Endodermal cell (in vitro differentiated cells): ENCODE data around the gene DNAJB2. TPM values are rescaled to one million over a fixed set of nuclear protein-coding genes. Genes with fewer than 3 reads are reported as not detected.

ENCODE experiments used
- DNase-seq: peaks from one replicate; pipeline ENCODE4 v3.0.0-alpha.2; 2017
- H3K27ac ChIP-seq: 2 replicates; pipeline ENCODE4 v1.5.1; 2013; ENCODE audit warnings: mild to moderate bottlenecking, low read depth, low read length, moderate library complexity
- H3K27me3 ChIP-seq: 2 replicates; pipeline ENCODE4 v1.6.1; 2013; ENCODE audit warnings: mild to moderate bottlenecking, low read length, moderate library complexity; ENCODE audit not compliant: insufficient read depth, control insufficient read depth, poor library complexity, severe bottlenecking
- H3K36me3 ChIP-seq: 2 replicates; pipeline ENCODE4 v1.7.0; 2013; ENCODE audit warnings: mild to moderate bottlenecking, low read length, moderate library complexity; ENCODE audit not compliant: control insufficient read depth, insufficient read depth
- H3K4me1 ChIP-seq: one replicate; pipeline ENCODE4 v1.7.0; 2013; ENCODE audit warnings: low read length; ENCODE audit not compliant: control insufficient read depth, insufficient read depth
- H3K4me3 ChIP-seq: 2 replicates; pipeline ENCODE4 v1.5.1; 2013; ENCODE audit warnings: mild to moderate bottlenecking, low read length, moderate library complexity
- H3K9ac ChIP-seq: 2 replicates; pipeline ENCODE4 v1.6.1; 2013; ENCODE audit warnings: mild to moderate bottlenecking, low read length, moderate library complexity; ENCODE audit not compliant: poor library complexity, severe bottlenecking; ENCODE audit errors: extremely low read depth
- H3K9me3 ChIP-seq: 2 replicates; pipeline ENCODE4 v1.6.1; 2013; ENCODE audit warnings: mild to moderate bottlenecking, low read length, moderate library complexity; ENCODE audit not compliant: control insufficient read depth
- H3K27ac Mint-ChIP-seq: 2 replicates; pipeline ENCODE4 v1.8.0; 2020; ENCODE audit warnings: mixed read lengths
- H3K27me3 Mint-ChIP-seq: 2 replicates; pipeline ENCODE4 v1.8.0; 2021; ENCODE audit warnings: mild to moderate bottlenecking, mixed read lengths; ENCODE audit not compliant: insufficient read depth
- H3K36me3 Mint-ChIP-seq: 2 replicates; pipeline ENCODE4 v1.8.0; 2020; ENCODE audit warnings: low read depth, mixed read lengths
- H3K4me1 Mint-ChIP-seq: 2 replicates; pipeline ENCODE4 v1.8.0; 2020; ENCODE audit warnings: mixed read lengths
- H3K4me3 Mint-ChIP-seq: 2 replicates; pipeline ENCODE4 v1.8.0; 2020; ENCODE audit warnings: mild to moderate bottlenecking, moderate library complexity, mixed read lengths
- H3K9me3 Mint-ChIP-seq: 2 replicates; pipeline ENCODE4 v1.8.0; 2020; ENCODE audit warnings: mild to moderate bottlenecking, mixed read lengths
- WGBS, 2 experiments: methylation state at CpG; one replicate each; pipeline versions ENCODE4 v1.1.5 to v1.1.7; 2013; ENCODE audit warnings: missing lambda C conversion rate in 2 of 2, mixed read lengths in 1 of 2; ENCODE audit not compliant: insufficient coverage in 1 of 2, insufficient read length in 1 of 2; 5-methylcytosine and 5-hydroxymethylcytosine counted together
- total RNA-seq, 2 donors: library from RNA; stranded (reverse); fragmentation: NEBNext Ultra II Directional in 1 of 2; extraction: Animal tissue kit (Norgen Biotek cat#: 25700) in 1 of 2; gene quantifications; 2 replicates in 1 of 2; 3 replicates in 1 of 2; pipeline ENCODE4 v1.2.1, GENCODE V29; 2021
- TF ChIP-seq, protein P1 (sequence below): fragments of 200-600 bp; sonication (generic); conservative IDR thresholded peaks from 2 replicates; pipeline ENCODE4 v1.5.0; 2021; ENCODE audit warnings: antibody characterized with exemption, mild to moderate bottlenecking

Gene DNAJB2
- total RNA-seq, 2 donors from 2014 or later, result 61.9 to 80.9 TPM

DNA sequence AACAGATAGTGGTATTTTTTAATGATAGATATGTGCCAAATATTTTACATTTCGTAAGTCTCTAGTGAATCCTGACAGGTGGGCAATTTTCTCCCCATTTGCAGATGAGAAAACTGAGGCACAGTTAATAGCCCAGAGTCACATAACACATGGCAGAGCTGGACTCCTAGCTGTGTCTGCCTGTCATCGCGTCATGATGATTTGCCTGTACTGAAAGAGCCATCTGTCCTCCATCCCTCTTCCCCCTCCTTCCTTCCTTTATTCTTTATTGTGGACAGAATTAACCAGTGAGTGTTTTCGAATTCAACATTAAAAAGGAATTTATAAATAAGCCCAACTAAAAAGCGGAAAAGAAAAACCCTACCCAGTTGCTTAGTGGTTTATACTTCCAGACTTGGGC is 3.2 kb downstream of the DNAJB2 start:
- H3K4me1 Mint-ChIP-seq, result peaks cover 35% of the 10 kb centered on the region
- 94 to 98% methylated on average over 5 of the region's 5 CpGs for WGBS, 2 experiments
- H3K9me3 ChIP-seq, result no peaks in the 10 kb centered on the region

DNA sequence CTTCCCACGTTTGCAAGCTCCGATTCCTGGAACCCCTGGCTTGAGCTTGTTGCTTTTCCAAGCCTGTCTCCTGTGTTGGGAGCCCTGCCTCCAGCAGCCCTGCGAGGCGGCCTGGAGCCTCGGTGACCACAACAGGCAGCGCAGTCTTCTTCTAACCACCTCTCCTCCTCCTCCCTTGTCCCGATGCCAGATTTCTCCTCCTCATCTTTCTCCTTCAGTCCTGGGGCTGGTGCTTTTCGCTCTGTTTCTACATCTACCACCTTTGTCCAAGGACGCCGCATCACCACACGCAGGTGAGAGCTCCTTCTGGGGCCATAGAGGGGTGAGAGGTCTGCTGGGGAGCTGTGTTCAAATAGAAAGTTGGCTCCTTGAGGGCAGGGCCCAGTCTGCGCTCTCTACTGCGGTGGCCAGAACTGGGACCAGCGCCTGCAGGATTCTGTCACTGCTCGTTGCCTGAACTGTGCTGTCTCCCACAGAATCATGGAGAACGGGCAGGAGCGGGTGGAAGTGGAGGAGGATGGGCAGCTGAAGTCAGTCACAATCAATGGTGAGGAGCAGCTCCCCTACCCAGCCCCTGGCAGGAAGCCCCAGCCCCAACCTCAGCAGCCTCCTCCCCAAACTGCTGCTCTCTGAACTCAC is 3.9 kb downstream of the DNAJB2 start:
- WGBS, 2 experiments, result 96 to 100% methylated on average over 6 to 17 of the region's 17 CpGs
- H3K4me3 Mint-ChIP-seq, result no peak overlapping the region

More for the DNA sequence above, 3.2 kb downstream of the DNAJB2 start:
- H3K36me3 Mint-ChIP-seq, result peaks cover 25% of the 10 kb centered on the region
- H3K4me3 ChIP-seq, result no peak overlapping the region
- TF ChIP-seq, protein P1, sequence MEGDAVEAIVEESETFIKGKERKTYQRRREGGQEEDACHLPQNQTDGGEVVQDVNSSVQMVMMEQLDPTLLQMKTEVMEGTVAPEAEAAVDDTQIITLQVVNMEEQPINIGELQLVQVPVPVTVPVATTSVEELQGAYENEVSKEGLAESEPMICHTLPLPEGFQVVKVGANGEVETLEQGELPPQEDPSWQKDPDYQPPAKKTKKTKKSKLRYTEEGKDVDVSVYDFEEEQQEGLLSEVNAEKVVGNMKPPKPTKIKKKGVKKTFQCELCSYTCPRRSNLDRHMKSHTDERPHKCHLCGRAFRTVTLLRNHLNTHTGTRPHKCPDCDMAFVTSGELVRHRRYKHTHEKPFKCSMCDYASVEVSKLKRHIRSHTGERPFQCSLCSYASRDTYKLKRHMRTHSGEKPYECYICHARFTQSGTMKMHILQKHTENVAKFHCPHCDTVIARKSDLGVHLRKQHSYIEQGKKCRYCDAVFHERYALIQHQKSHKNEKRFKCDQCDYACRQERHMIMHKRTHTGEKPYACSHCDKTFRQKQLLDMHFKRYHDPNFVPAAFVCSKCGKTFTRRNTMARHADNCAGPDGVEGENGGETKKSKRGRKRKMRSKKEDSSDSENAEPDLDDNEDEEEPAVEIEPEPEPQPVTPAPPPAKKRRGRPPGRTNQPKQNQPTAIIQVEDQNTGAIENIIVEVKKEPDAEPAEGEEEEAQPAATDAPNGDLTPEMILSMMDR, result no peak
- peaks cover 40% of the 10 kb centered on the region for H3K36me3 ChIP-seq
- DNase-seq, result no peak
- peaks cover 22% of the 10 kb centered on the region for H3K4me1 ChIP-seq
- no peaks in the 10 kb centered on the region for H3K27me3 Mint-ChIP-seq
- H3K9ac ChIP-seq, result no peak overlapping the region
- no peaks in the 10 kb centered on the region for H3K9me3 Mint-ChIP-seq
- no peaks in the 10 kb centered on the region for H3K27me3 ChIP-seq
- H3K27ac ChIP-seq, result no peak overlapping the region
- no peak overlapping the region for H3K27ac Mint-ChIP-seq
- no peak overlapping the region for H3K4me3 Mint-ChIP-seq

DNA sequence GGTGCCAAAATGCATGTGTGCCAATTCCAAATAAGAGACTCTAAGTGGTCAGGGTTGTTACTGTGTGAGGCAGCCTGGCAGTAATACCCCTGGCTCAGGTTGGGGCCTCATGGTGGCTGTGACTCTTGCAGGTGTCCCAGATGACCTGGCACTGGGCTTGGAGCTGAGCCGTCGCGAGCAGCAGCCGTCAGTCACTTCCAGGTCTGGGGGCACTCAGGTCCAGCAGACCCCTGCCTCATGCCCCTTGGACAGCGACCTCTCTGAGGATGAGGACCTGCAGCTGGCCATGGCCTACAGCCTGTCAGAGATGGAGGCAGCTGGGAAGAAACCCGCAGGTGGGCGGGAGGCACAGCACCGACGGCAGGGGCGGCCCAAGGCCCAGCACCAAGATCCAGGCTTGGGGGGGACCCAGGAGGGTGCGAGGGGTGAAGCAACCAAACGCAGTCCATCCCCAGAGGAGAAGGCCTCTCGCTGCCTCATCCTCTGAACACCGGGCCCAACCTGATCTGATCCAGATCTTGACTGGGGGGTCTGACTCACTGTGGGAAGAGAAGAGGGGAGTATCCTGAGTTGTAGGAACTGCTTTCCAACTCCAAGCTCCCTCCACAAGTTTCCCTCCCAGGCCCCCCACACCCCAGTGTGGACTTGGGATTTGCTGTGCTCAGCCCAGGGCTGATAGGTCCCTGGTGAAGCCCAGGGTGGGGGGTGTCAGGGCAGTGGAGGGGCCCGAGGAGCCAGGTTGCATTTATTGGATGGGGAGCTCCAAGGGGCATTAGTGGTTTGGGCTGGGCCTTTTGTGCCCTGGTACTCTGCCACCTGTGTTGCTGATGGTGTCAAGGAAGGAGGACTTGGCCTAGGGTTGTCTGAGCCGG is 5.6 kb downstream of the DNAJB2 start:
- Histone ChIP-seq H3K36me3 (peaks cover 40% of the 10 kb centered on the region), H3K9ac (no peak overlapping the region), H3K27ac (no peak overlapping the region), H3K4me3 (no peak overlapping the region), H3K9me3 (no peaks in the 10 kb centered on the region), H3K4me1 (peaks cover 13% of the 10 kb centered on the region), H3K27me3 (no peaks in the 10 kb centered on the region)
- WGBS, 2 experiments, result 96 to 99% methylated on average over 11 to 16 of the region's 16 CpGs
- Mint-ChIP-seq H3K4me3 (no peak overlapping the region), H3K27me3 (no peaks in the 10 kb centered on the region), H3K27ac (no peak overlapping the region), H3K36me3 (peaks cover 25% of the 10 kb centered on the region), H3K4me1 (peaks cover 22% of the 10 kb centered on the region), H3K9me3 (no peaks in the 10 kb centered on the region)
- no peak for DNase-seq
- TF ChIP-seq, protein P1, result no peak

More for the DNA sequence above, 3.9 kb downstream of the DNAJB2 start:
- Mint-ChIP-seq H3K27ac (peak overlapping the region; percentile 14), H3K4me1 (peaks cover 29% of the 10 kb centered on the region), H3K9me3 (no peaks in the 10 kb centered on the region), H3K27me3 (no peaks in the 10 kb centered on the region), H3K36me3 (peaks cover 25% of the 10 kb centered on the region)
- Histone ChIP-seq H3K27ac (no peak overlapping the region), H3K27me3 (no peaks in the 10 kb centered on the region), H3K9ac (no peak overlapping the region), H3K4me3 (no peak overlapping the region), H3K4me1 (peaks cover 19% of the 10 kb centered on the region), H3K9me3 (no peaks in the 10 kb centered on the region), H3K36me3 (peaks cover 40% of the 10 kb centered on the region)
- TF ChIP-seq, protein P1, result no peak
- no peak for DNase-seq
